Epithelial cell of alveolus of lung (primary cell): ENCODE results near the gene ST8SIA6. TPM values are rescaled to one million over a fixed set of nuclear protein-coding genes. Genes with fewer than 3 reads are reported as not detected.

Source experiments
- total RNA-seq: library from RNA; depleted of rRNA; stranded (reverse); fragments of >200 nt; gene quantifications from 2 replicates; pipeline ENCODE4 v1.2.1, GENCODE V29; 2015

The ST8SIA6 gene
- under 0.01 and 0.88 TPM in 2 replicates for total RNA-seq

GRCh38 chr10:17454161-17455014 lies at the start of gene ST8SIA6:
ST8SIA6 (minus strand) TSS chr10:17454595; CDS start chr10:17454255, 340 bp downstream.

Other genes with a start within 250 kb of the ST8SIA6 start
- 4,573 and 5,309 TPM in 2 replicates for gene VIM, start 226.4 kb downstream of the ST8SIA6 start, total RNA-seq
- 7.8 and 13.6 TPM in 2 replicates for gene HACD1, start 162.8 kb upstream of the ST8SIA6 start, total RNA-seq
- 17.6 and 21.4 TPM in 2 replicates for gene STAM, start 189.6 kb upstream of the ST8SIA6 start, total RNA-seq